GM23338 (cell line): ENCODE results near the gene CCDC30. TPM values are rescaled to one million over a fixed set of nuclear protein-coding genes. Genes with fewer than 3 reads are reported as not detected.

Experiments used
- ATAC-seq: fragments of 200-7000 bp; cut with Tn5 transposase; 3 replicates; pipeline ENCODE4 v1.9.1; 2020
- DNase-seq: peaks from one replicate; pipeline ENCODE4 v3.0.0-alpha.2; 2015; ENCODE audit warnings: low spot score
- H2AFZ ChIP-seq: fragments of 200-600 bp; sonication (generic); 2 replicates; pipeline ENCODE4 v1.8.0; 2016; ENCODE audit warnings: antibody characterized with exemption, mild to moderate bottlenecking, moderate library complexity
- H3F3A ChIP-seq: fragments of 200-600 bp; sonication (generic); replicated peaks from 2 replicates; pipeline ENCODE4 v1.8.0; 2017; ENCODE audit warnings: antibody characterized with exemption, mixed run types, low read depth
- H3K27ac ChIP-seq: fragments of 200-600 bp; sonication (generic); 2 replicates; pipeline ENCODE4 v1.6.1; 2016; ENCODE audit warnings: low read depth
- H3K27me3 ChIP-seq: fragments of 200-600 bp; sonication (generic); 2 replicates; pipeline ENCODE4 v1.8.0; 2016; ENCODE audit warnings: mild to moderate bottlenecking, mixed run types, moderate library complexity; ENCODE audit not compliant: insufficient read depth
- H3K36me3 ChIP-seq: fragments of 200-600 bp; sonication (generic); 2 replicates; pipeline ENCODE4 v1.8.0; 2016; ENCODE audit warnings: mild to moderate bottlenecking; ENCODE audit not compliant: insufficient read depth
- H3K4me1 ChIP-seq: fragments of 200-600 bp; sonication (generic); 2 replicates; pipeline ENCODE4 v1.8.0; 2016; ENCODE audit warnings: mild to moderate bottlenecking, moderate library complexity; ENCODE audit not compliant: insufficient read depth
- H3K4me2 ChIP-seq: fragments of 200-600 bp; sonication (generic); 2 replicates; pipeline ENCODE4 v1.7.1; 2017; ENCODE audit warnings: mixed run types
- H3K4me3 ChIP-seq: fragments of 200-600 bp; sonication (generic); 2 replicates; pipeline ENCODE4 v1.6.1; 2016; ENCODE audit warnings: mixed run types
- H3K79me2 ChIP-seq: fragments of 200-600 bp; sonication (generic); replicated peaks from 2 replicates; pipeline ENCODE4 v1.8.0; 2017; ENCODE audit warnings: mild to moderate bottlenecking; ENCODE audit not compliant: insufficient read depth
- H3K9me2 ChIP-seq: fragments of 200-600 bp; sonication (generic); 2 replicates; pipeline ENCODE4 v1.8.0; 2017; ENCODE audit not compliant: insufficient read depth
- H4K20me1 ChIP-seq: fragments of 200-600 bp; sonication (generic); replicated peaks from 2 replicates; pipeline ENCODE4 v1.8.0; 2017; ENCODE audit warnings: mild to moderate bottlenecking; ENCODE audit not compliant: insufficient read depth
- H3K27ac Mint-ChIP-seq: 2 replicates; pipeline ENCODE4 v1.8.0; 2020; ENCODE audit warnings: inconsistent platforms, mild to moderate bottlenecking, moderate library complexity, mixed read lengths
- H3K27me3 Mint-ChIP-seq: 3 replicates; pipeline ENCODE4 v1.8.0; 2022; ENCODE audit warnings: low read depth, mild to moderate bottlenecking, moderate library complexity, mixed read lengths, inconsistent platforms; ENCODE audit not compliant: insufficient read depth, poor library complexity
- H3K36me3 Mint-ChIP-seq: 3 replicates; pipeline ENCODE4 v1.8.0; 2021; ENCODE audit warnings: low read depth, mild to moderate bottlenecking, inconsistent platforms, moderate library complexity, mixed read lengths
- H3K4me1 Mint-ChIP-seq: 3 replicates; pipeline ENCODE4 v1.8.0; 2020; ENCODE audit warnings: mild to moderate bottlenecking, inconsistent platforms, mixed read lengths
- H3K4me3 Mint-ChIP-seq: 3 replicates; pipeline ENCODE4 v1.8.0; 2021; ENCODE audit warnings: moderate library complexity, mild to moderate bottlenecking, inconsistent platforms, mixed read lengths
- H3K9me3 Mint-ChIP-seq: 3 replicates; pipeline ENCODE4 v1.8.0; 2020; ENCODE audit warnings: moderate library complexity, mild to moderate bottlenecking, inconsistent platforms, mixed read lengths
- EZH2 ChIP-seq: fragments of 200-600 bp; sonication (generic); IDR thresholded peaks from one replicate; pipeline ENCODE4 v1.8.0; 2017; ENCODE audit warnings: antibody characterized with exemption, mild to moderate bottlenecking, low read depth; ENCODE audit not compliant: unreplicated experiment
- EZH2phosphoT487 ChIP-seq: fragments of 200-600 bp; sonication (generic); IDR thresholded peaks from one replicate; pipeline ENCODE4 v1.8.1; 2018; ENCODE audit warnings: antibody characterized with exemption; ENCODE audit not compliant: unreplicated experiment
- JUNB ChIP-seq: IDR thresholded peaks from one replicate; pipeline ENCODE4 v1.6.1; 2016; ENCODE audit warnings: antibody characterized with exemption; ENCODE audit not compliant: unreplicated experiment
- NANOG ChIP-seq: IDR thresholded peaks from 2 replicates; pipeline ENCODE4 v1.6.1; 2016; ENCODE audit warnings: antibody characterized with exemption, borderline replicate concordance
- POLR2AphosphoS5 ChIP-seq: IDR thresholded peaks from 2 replicates; pipeline ENCODE4 v1.6.1; 2016; ENCODE audit warnings: antibody characterized with exemption, low read depth
- STAT1 ChIP-seq: IDR thresholded peaks from one replicate; pipeline ENCODE4 v1.6.1; 2016; ENCODE audit warnings: antibody characterized with exemption; ENCODE audit not compliant: unreplicated experiment
- ZNF114 ChIP-seq: fragments of 250-450 bp; sonication (Bioruptor Pico); IDR thresholded peaks from 2 replicates; pipeline ENCODE4 v1.5.0; 2020; ENCODE audit warnings: mild to moderate bottlenecking, moderate library complexity
- ZNF331 ChIP-seq: fragments of 250-450 bp; sonication (Bioruptor Pico); IDR thresholded peaks from 2 replicates; pipeline ENCODE4 v1.5.0; 2020; ENCODE audit warnings: low read depth, mild to moderate bottlenecking, moderate library complexity
- polyA plus RNA-seq: library from polyadenylated mRNA; unstranded; fragments of >200 nt; fragmentation: Nextera tagmentation; extraction: Ambion mirVana; gene quantifications from 2 replicates; pipeline ENCODE4 v1.2.1, GENCODE V29; 2016
- total RNA-seq: library from RNA; depleted of rRNA; stranded (reverse); fragments of >200 nt; shearing (Covaris generic); gene quantifications from 2 replicates; pipeline ENCODE4 v1.2.3, GENCODE V29; 2014
- TF ChIP-seq, protein P1 (sequence below): IDR thresholded peaks from one replicate; pipeline ENCODE4 v1.6.1; 2018; ENCODE audit warnings: antibody characterized with exemption; ENCODE audit not compliant: unreplicated experiment
- TF ChIP-seq, protein P2 (sequence below): IDR thresholded peaks from 2 replicates; pipeline ENCODE4 v1.6.1; 2016; ENCODE audit warnings: antibody characterized with exemption
- TF ChIP-seq, protein P3 (sequence below), 2 experiments: fragments of 200-600 bp in 1 of 2; sonication (generic) in 1 of 2; conservative IDR thresholded peaks; 2 replicates each; pipeline versions ENCODE4 v1.5.1 to v1.6.1; 2016 to 2017; ENCODE audit warnings: antibody characterized with exemption in 2 of 2, low read depth in 2 of 2, mild to moderate bottlenecking in 2 of 2, moderate library complexity in 1 of 2

Gene CCDC30
- total and polyA plus RNA-seq, 2 experiments from 2014 or later: 0.56 to 1.8 TPM

- TF ChIP-seq, protein P1, sequence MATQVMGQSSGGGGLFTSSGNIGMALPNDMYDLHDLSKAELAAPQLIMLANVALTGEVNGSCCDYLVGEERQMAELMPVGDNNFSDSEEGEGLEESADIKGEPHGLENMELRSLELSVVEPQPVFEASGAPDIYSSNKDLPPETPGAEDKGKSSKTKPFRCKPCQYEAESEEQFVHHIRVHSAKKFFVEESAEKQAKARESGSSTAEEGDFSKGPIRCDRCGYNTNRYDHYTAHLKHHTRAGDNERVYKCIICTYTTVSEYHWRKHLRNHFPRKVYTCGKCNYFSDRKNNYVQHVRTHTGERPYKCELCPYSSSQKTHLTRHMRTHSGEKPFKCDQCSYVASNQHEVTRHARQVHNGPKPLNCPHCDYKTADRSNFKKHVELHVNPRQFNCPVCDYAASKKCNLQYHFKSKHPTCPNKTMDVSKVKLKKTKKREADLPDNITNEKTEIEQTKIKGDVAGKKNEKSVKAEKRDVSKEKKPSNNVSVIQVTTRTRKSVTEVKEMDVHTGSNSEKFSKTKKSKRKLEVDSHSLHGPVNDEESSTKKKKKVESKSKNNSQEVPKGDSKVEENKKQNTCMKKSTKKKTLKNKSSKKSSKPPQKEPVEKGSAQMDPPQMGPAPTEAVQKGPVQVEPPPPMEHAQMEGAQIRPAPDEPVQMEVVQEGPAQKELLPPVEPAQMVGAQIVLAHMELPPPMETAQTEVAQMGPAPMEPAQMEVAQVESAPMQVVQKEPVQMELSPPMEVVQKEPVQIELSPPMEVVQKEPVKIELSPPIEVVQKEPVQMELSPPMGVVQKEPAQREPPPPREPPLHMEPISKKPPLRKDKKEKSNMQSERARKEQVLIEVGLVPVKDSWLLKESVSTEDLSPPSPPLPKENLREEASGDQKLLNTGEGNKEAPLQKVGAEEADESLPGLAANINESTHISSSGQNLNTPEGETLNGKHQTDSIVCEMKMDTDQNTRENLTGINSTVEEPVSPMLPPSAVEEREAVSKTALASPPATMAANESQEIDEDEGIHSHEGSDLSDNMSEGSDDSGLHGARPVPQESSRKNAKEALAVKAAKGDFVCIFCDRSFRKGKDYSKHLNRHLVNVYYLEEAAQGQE: no peak
Observed at GRCh38 chr1:42418516-42418915, 44.6 kb upstream of the CCDC30 start (continued).

GRCh38 chr1:42419126-42419821, 43.8 kb upstream of the CCDC30 start:
- Mint-ChIP-seq H3K27me3 (peaks cover 11% of the 10 kb centered on the region), H3K4me3 (no peak overlapping the region), H3K9me3 (no peaks in the 10 kb centered on the region), H3K4me1 (peaks cover 40% of the 10 kb centered on the region), H3K27ac (no peak overlapping the region; the same call in 1 of the 2 replicates), H3K36me3 (no peaks in the 10 kb centered on the region)
- Histone ChIP-seq H3K9me2 (no peaks in the 10 kb centered on the region), H3F3A (no peaks in the 10 kb centered on the region), H3K4me1 (peaks cover 27% of the 10 kb centered on the region), H3K27me3 (no peaks in the 10 kb centered on the region), H3K27ac (peak overlapping the region; percentile 63), H3K4me3 (no peak overlapping the region), H3K36me3 (no peaks in the 10 kb centered on the region), H3K79me2 (no peaks in the 10 kb centered on the region), H2AFZ (no peak overlapping the region), H4K20me1 (no peaks in the 10 kb centered on the region), H3K4me2 (peak overlapping the region; percentile 24; the same call in 1 of the 2 replicates)
- TF ChIP-seq EZH2phosphoT487 (no peak), ZNF114 (CRISPR knock-in tag) (no peak), POLR2AphosphoS5 (no peak), EZH2 (no peak), STAT1 (no peak), NANOG (no peak), ZNF331 (CRISPR knock-in tag) (no peak), JUNB (no peak)
- TF ChIP-seq, protein P2, sequence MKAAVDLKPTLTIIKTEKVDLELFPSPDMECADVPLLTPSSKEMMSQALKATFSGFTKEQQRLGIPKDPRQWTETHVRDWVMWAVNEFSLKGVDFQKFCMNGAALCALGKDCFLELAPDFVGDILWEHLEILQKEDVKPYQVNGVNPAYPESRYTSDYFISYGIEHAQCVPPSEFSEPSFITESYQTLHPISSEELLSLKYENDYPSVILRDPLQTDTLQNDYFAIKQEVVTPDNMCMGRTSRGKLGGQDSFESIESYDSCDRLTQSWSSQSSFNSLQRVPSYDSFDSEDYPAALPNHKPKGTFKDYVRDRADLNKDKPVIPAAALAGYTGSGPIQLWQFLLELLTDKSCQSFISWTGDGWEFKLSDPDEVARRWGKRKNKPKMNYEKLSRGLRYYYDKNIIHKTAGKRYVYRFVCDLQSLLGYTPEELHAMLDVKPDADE: no peak
- TF ChIP-seq, protein P1: no peak
- TF ChIP-seq, protein P3, sequence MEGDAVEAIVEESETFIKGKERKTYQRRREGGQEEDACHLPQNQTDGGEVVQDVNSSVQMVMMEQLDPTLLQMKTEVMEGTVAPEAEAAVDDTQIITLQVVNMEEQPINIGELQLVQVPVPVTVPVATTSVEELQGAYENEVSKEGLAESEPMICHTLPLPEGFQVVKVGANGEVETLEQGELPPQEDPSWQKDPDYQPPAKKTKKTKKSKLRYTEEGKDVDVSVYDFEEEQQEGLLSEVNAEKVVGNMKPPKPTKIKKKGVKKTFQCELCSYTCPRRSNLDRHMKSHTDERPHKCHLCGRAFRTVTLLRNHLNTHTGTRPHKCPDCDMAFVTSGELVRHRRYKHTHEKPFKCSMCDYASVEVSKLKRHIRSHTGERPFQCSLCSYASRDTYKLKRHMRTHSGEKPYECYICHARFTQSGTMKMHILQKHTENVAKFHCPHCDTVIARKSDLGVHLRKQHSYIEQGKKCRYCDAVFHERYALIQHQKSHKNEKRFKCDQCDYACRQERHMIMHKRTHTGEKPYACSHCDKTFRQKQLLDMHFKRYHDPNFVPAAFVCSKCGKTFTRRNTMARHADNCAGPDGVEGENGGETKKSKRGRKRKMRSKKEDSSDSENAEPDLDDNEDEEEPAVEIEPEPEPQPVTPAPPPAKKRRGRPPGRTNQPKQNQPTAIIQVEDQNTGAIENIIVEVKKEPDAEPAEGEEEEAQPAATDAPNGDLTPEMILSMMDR (conservative IDR thresholded peaks at IDR 0.05; ENCODE audit: low read depth in 2 of 2): no peak
- ATAC-seq: no peak
- DNase-seq: no peak
